HCT116 (cell line): ENCODE measurements around the gene POFUT2.

Experiments
- CTCF ChIP-seq, 3 experiments: fragments of 200-600 bp in 1 of 3; sonication (generic) in 1 of 3; IDR thresholded peaks in 2 of 3; conservative IDR thresholded peaks in 1 of 3; 2 replicates each; pipeline ENCODE4 v1.5.1; 2012 to 2017; ENCODE audit warnings: low read depth in 2 of 3, low read length in 2 of 3, antibody characterized with exemption in 1 of 3, borderline replicate concordance in 1 of 3, control low read depth in 1 of 3, mild to moderate bottlenecking in 1 of 3, mixed read lengths in 1 of 3, mixed run types in 1 of 3, moderate library complexity in 1 of 3; ENCODE audit not compliant: insufficient read depth in 1 of 3
- EGR1 ChIP-seq: IDR thresholded peaks from 2 replicates; pipeline ENCODE4 v1.6.1; 2012; ENCODE audit warnings: low read depth
- FOSL1 ChIP-seq: IDR thresholded peaks from 2 replicates; pipeline ENCODE4 v1.6.1; 2012; ENCODE audit warnings: low read depth
- POLR2A ChIP-seq: IDR thresholded peaks from 2 replicates; pipeline ENCODE4 v1.7.0; 2011; ENCODE audit warnings: borderline replicate concordance; ENCODE audit not compliant: insufficient read depth, insufficient read length; ENCODE audit errors: extremely low read depth
- POLR2AphosphoS5 ChIP-seq: IDR thresholded peaks from 2 replicates; pipeline ENCODE4 v1.6.1; 2011; ENCODE audit warnings: mild to moderate bottlenecking, low read depth, low read length, moderate library complexity
- REST ChIP-seq: IDR thresholded peaks from 2 replicates; pipeline ENCODE4 v1.6.1; 2012; ENCODE audit warnings: low read depth
- SP1 ChIP-seq: IDR thresholded peaks from 2 replicates; pipeline ENCODE4 v1.6.1; 2012; ENCODE audit warnings: low read depth
- ZFX ChIP-seq: fragments of 450-650 bp; IDR thresholded peaks from 2 replicates; pipeline ENCODE4 v1.6.1; 2017

- TF ChIP-seq CTCF (IDR thresholded peaks at IDR 0.05 in 2 of 3, conservative IDR thresholded peaks at IDR 0.05 in 1 of 3; ENCODE audit: borderline replicate concordance in 1 of 3, insufficient read depth in 1 of 3, low read depth in 2 of 3, low read length in 2 of 3), result no peak
- TF ChIP-seq POLR2A, result no peak
- no peak for TF ChIP-seq POLR2AphosphoS5
- no peak for TF ChIP-seq FOSL1
- TF ChIP-seq SP1, result no peak
- TF ChIP-seq ZFX, result no peak
- no peak for TF ChIP-seq REST
- TF ChIP-seq EGR1, result no peak
These were observed 61.0 kb downstream of the POFUT2 start for GRCh38 chr21:45226540-45227326.
